Measurements from ENCODE around the gene MPDZ. TPM values are rescaled to one million over a fixed set of nuclear protein-coding genes. Genes with fewer than 3 reads are reported as not detected.

The MPDZ gene
- total RNA-seq (ENCODE audit: unreplicated experiment) = 38.7 TPM
- long read RNA-seq, partial matches to known transcripts = 1 of 4 reads
- long read RNA-seq, other reads (novel, unspliced or antisense) = 3 of 4 reads

GRCh38 chr9:13279284-13280141, at the start of gene MPDZ:
Gene MPDZ (minus strand): TSS chr9:13279692. CDS start chr9:13250315, 29,377 bp downstream.
- H3K4me3 Mint-ChIP-seq (ENCODE audit: unreplicated experiment) = peak within 1 kb of the TSS; percentile 97
- H3K27ac Mint-ChIP-seq (ENCODE audit: unreplicated experiment) = peak within 1 kb of the TSS; percentile 95
- peaks cover 6% of the 10 kb centered on the region for H3K27me3 Mint-ChIP-seq (ENCODE audit: unreplicated experiment)
- DNase-seq = peak; percentile 81
- no peaks in the 10 kb centered on the region for H3K36me3 Mint-ChIP-seq (ENCODE audit: unreplicated experiment)
- no peak for TF ChIP-seq CTCF (IDR thresholded peaks at IDR 0.05; ENCODE audit: partially characterized antibody, unreplicated experiment)
- H3K4me1 Mint-ChIP-seq (ENCODE audit: low read depth, unreplicated experiment) = peaks cover 2% of the 10 kb centered on the region
- H3K9me3 Mint-ChIP-seq (ENCODE audit: unreplicated experiment) = peaks cover 12% of the 10 kb centered on the region

- H3K27me3 Mint-ChIP-seq (ENCODE audit: unreplicated experiment) = peaks cover 2% of the 10 kb centered on the region
These were observed 45.5 kb upstream of the MPDZ start for GRCh38 chr9:13324988-13325387.

GRCh38 chr9:13322828-13323550, 43.5 kb upstream of the MPDZ start:
- Mint-ChIP-seq H3K4me1 (ENCODE audit: low read depth, unreplicated experiment) (no peaks in the 10 kb centered on the region), H3K36me3 (ENCODE audit: unreplicated experiment) (peaks cover 8% of the 10 kb centered on the region), H3K27ac (ENCODE audit: unreplicated experiment) (no peak overlapping the region), H3K9me3 (ENCODE audit: unreplicated experiment) (no peaks in the 10 kb centered on the region), H3K4me3 (ENCODE audit: unreplicated experiment) (no peak overlapping the region), H3K27me3 (ENCODE audit: unreplicated experiment) (peaks cover 2% of the 10 kb centered on the region)
- TF ChIP-seq CTCF (IDR thresholded peaks at IDR 0.05; ENCODE audit: partially characterized antibody, unreplicated experiment) = no peak
- no peak for DNase-seq

More at GRCh38 chr9:13324988-13325387, 45.5 kb upstream of the MPDZ start:
- TF ChIP-seq CTCF (IDR thresholded peaks at IDR 0.05; ENCODE audit: partially characterized antibody, unreplicated experiment) = no peak
- no peak for DNase-seq
- H3K27ac Mint-ChIP-seq (ENCODE audit: unreplicated experiment) = no peak overlapping the region
- no peaks in the 10 kb centered on the region for H3K36me3 Mint-ChIP-seq (ENCODE audit: unreplicated experiment)
- H3K9me3 Mint-ChIP-seq (ENCODE audit: unreplicated experiment) = no peaks in the 10 kb centered on the region
- H3K4me3 Mint-ChIP-seq (ENCODE audit: unreplicated experiment) = no peak overlapping the region
- no peaks in the 10 kb centered on the region for H3K4me1 Mint-ChIP-seq (ENCODE audit: low read depth, unreplicated experiment)

GRCh38 chr9:13318027-13318426, 38.5 kb upstream of the MPDZ start:
- Mint-ChIP-seq H3K4me1 (ENCODE audit: low read depth, unreplicated experiment) (no peaks in the 10 kb centered on the region), H3K36me3 (ENCODE audit: unreplicated experiment) (peaks cover 8% of the 10 kb centered on the region), H3K27me3 (ENCODE audit: unreplicated experiment) (peaks cover 2% of the 10 kb centered on the region), H3K9me3 (ENCODE audit: unreplicated experiment) (no peaks in the 10 kb centered on the region), H3K27ac (ENCODE audit: unreplicated experiment) (no peak overlapping the region), H3K4me3 (ENCODE audit: unreplicated experiment) (no peak overlapping the region)
- DNase-seq = no peak
- no peak for TF ChIP-seq CTCF (IDR thresholded peaks at IDR 0.05; ENCODE audit: partially characterized antibody, unreplicated experiment)

Data from glutamatergic neuron (in vitro differentiated cells).